CD8-positive, alpha-beta memory T cell (primary cell): ENCODE measurements around the gene MATN1. TPM values are rescaled to one million over a fixed set of nuclear protein-coding genes. Genes with fewer than 3 reads are reported as not detected.
A peak's percentile ranks its signal among the peaks of the same experiment; 100 is the strongest.

Experiments used
- CTCF ChIA-PET: fragments of 350-600 bp; sonication (Branson Sonifier 250); formaldehyde crosslinking; loops from one replicate; lab custom pipeline; 2021; ENCODE audit warnings: antibody characterized with exemption; lab: Charles Lee
- POLR2A ChIA-PET: fragments of 350-600 bp; sonication (Branson Sonifier 250); formaldehyde crosslinking; loops from one replicate; lab custom pipeline; 2021; ENCODE audit warnings: antibody characterized with exemption; lab: Charles Lee
- DNase-seq, 5 donors: peaks; one replicate each; pipeline versions ENCODE4 v3.0.0 to v3.0.0-alpha.2; 2020 to 2022; ENCODE audit warnings: mixed read lengths in 1 of 5
- H3K27ac ChIP-seq: one replicate; pipeline ENCODE4 v1.7.0; 2013; ENCODE audit warnings: low read depth, mild to moderate bottlenecking, low read length, moderate library complexity
- H3K27me3 ChIP-seq: 2 replicates; pipeline ENCODE4 v1.7.0; 2013; ENCODE audit warnings: low read length, mild to moderate bottlenecking; ENCODE audit not compliant: insufficient read depth, poor library complexity, severe bottlenecking
- H3K36me3 ChIP-seq: 2 replicates; pipeline ENCODE4 v1.7.0; 2013; ENCODE audit warnings: mild to moderate bottlenecking, low read length, moderate library complexity; ENCODE audit not compliant: insufficient read depth
- H3K4me1 ChIP-seq: 2 replicates; pipeline ENCODE4 v1.7.0; 2013; ENCODE audit warnings: mild to moderate bottlenecking, low read length, moderate library complexity; ENCODE audit not compliant: insufficient read depth
- H3K4me3 ChIP-seq: 2 replicates; pipeline ENCODE4 v1.7.0; 2013; ENCODE audit warnings: mild to moderate bottlenecking, low read length
- H3K9me3 ChIP-seq: 2 replicates; pipeline ENCODE4 v1.7.0; 2013; ENCODE audit warnings: mild to moderate bottlenecking, low read length
- H3K27ac Mint-ChIP-seq, 8 donors: one replicate each; pipeline ENCODE4 v1.8.0; 2020 to 2021; ENCODE audit warnings: mixed read lengths in 8 of 8, mild to moderate bottlenecking in 6 of 8, inconsistent platforms in 3 of 8, moderate library complexity in 3 of 8
- H3K27me3 Mint-ChIP-seq, 2 donors: one replicate each; pipeline ENCODE4 v1.8.0; 2020 to 2021; ENCODE audit warnings: mixed read lengths in 2 of 2, mild to moderate bottlenecking in 1 of 2, moderate library complexity in 1 of 2
- H3K36me3 Mint-ChIP-seq, 3 donors: one replicate each; pipeline ENCODE4 v1.8.0; 2020 to 2021; ENCODE audit warnings: mixed read lengths in 3 of 3, inconsistent platforms in 1 of 3, mild to moderate bottlenecking in 1 of 3
- H3K4me1 Mint-ChIP-seq, 3 donors: one replicate each; pipeline ENCODE4 v1.8.0; 2020 to 2021; ENCODE audit warnings: mixed read lengths in 3 of 3, inconsistent platforms in 1 of 3, mild to moderate bottlenecking in 1 of 3
- H3K4me3 Mint-ChIP-seq, 7 donors: one replicate each; pipeline ENCODE4 v1.8.0; 2020 to 2021; ENCODE audit warnings: mixed read lengths in 7 of 7, mild to moderate bottlenecking in 6 of 7, moderate library complexity in 4 of 7, inconsistent platforms in 2 of 7
- H3K9me3 Mint-ChIP-seq, 5 donors: one replicate each; pipeline ENCODE4 v1.8.0; 2020 to 2022; ENCODE audit warnings: mixed read lengths in 5 of 5, mild to moderate bottlenecking in 3 of 5, moderate library complexity in 2 of 5, inconsistent platforms in 1 of 5
- polyA plus RNA-seq: library from polyadenylated mRNA; unstranded; fragments of 300-500 nt; fragmentation: Illumina TruSeq; gene quantifications from one replicate; pipeline ENCODE4 v1.2.3, GENCODE V29; 2021
- total RNA-seq, 2 experiments: library from RNA; stranded (reverse); gene quantifications; one replicate each; pipeline ENCODE4 v1.2.3, GENCODE V29; 2021

The MATN1 gene
- total and polyA plus RNA-seq, 3 experiments from 2014 or later: 0.59 to 0.91 TPM; not detected in 1

DNA sequence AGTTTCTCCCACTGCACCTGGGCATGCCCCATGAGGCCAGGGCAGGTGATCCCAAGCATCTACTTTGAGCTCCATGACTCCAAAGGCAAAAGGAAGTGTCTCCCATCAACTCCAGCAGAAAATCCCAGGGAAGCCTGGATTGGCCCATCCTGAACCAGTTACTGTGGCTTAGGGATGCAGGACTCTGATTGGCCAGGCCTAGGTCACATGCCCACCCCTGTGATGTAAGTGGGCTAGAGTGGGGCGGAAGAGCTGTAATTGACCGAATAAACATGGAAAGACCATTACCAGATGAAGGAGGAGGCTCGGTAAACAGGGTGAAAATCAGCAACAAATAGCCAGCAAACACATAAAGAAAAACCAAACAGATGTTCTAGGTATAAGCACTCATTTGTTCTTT is 45.2 kb downstream of the MATN1 start:
- peak overlapping the region in 2 of 8 donors; percentile 55 to 56 for H3K27ac Mint-ChIP-seq
- no peaks in the 10 kb centered on the region for H3K9me3 ChIP-seq
- H3K4me1 ChIP-seq: no peaks in the 10 kb centered on the region
- no peaks in the 10 kb centered on the region for H3K27me3 ChIP-seq
- H3K36me3 Mint-ChIP-seq: no peaks in the 10 kb centered on the region
- POLR2A ChIA-PET: no interaction called here
- no peak overlapping the region for H3K4me3 Mint-ChIP-seq
- peaks cover 19 to 62% of the 10 kb centered on the region in 2 donors for H3K27me3 Mint-ChIP-seq
- no peak for DNase-seq
- peaks cover 4 to 14% (median 8%) of the 10 kb centered on the region in 5 donors for H3K9me3 Mint-ChIP-seq
- H3K4me1 Mint-ChIP-seq: no peaks in the 10 kb centered on the region
- H3K4me3 ChIP-seq: no peak overlapping the region
- no peaks in the 10 kb centered on the region for H3K36me3 ChIP-seq
- CTCF ChIA-PET: no interaction called here
- H3K27ac ChIP-seq: no peak overlapping the region

DNA sequence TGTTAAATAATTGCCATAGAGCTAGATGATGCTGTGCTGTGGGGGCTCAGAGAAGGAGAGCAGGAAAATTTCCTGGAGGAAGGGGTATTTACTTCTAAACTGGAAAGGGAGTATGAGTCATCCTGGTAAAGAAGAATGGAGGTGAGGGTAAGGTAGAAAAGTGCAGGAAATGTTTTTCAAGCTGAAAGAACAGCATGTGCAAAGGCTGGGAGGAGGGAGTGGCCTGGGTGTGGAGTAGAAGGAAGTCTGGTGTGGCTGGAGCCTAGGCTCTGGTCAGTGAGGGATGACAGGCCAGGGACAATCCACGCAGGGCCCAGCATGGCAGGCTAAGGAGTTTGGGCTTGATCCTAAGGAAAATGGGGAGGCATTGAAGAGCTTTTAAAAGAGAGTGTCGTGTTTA is 45.9 kb downstream of the MATN1 start:
- DNase-seq: no peak
- Mint-ChIP-seq H3K36me3 (no peaks in the 10 kb centered on the region), H3K9me3 (peaks cover 4 to 16% (median 10%) of the 10 kb centered on the region in 5 donors), H3K4me1 (no peaks in the 10 kb centered on the region), H3K27ac (no peak overlapping the region), H3K4me3 (no peak overlapping the region), H3K27me3 (peaks cover 18 to 60% of the 10 kb centered on the region in 2 donors)
- Histone ChIP-seq H3K4me3 (no peak overlapping the region), H3K27ac (no peak overlapping the region), H3K36me3 (no peaks in the 10 kb centered on the region), H3K27me3 (no peaks in the 10 kb centered on the region), H3K4me1 (no peaks in the 10 kb centered on the region), H3K9me3 (no peaks in the 10 kb centered on the region)
- ChIA-PET CTCF (no interaction called here), POLR2A (no interaction called here)

DNA sequence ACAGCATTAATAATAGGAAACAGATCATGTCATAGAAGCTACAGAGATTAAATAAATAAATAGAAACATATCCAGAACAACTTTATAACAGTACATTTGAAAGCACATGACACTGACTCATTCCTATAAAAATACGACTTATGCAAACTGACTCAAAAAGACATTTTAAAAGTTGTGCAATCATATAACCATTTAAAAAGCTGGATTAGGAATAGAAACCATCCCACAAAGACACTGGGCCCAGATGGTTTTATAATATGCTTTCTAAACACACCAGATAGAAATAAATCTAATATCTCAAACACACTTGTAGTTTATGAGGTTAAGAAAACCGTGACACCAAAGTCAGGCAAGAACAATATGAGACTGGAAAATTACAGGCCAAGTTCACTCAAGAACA is 47.6 kb downstream of the MATN1 start:
- no peak overlapping the region for H3K4me3 Mint-ChIP-seq
- no peaks in the 10 kb centered on the region for H3K27me3 ChIP-seq
- no peaks in the 10 kb centered on the region for H3K36me3 ChIP-seq
- ChIA-PET CTCF (no interaction called here), POLR2A (no interaction called here)
- no peaks in the 10 kb centered on the region for H3K9me3 ChIP-seq
- H3K4me1 Mint-ChIP-seq: no peaks in the 10 kb centered on the region
- H3K4me3 ChIP-seq: no peak overlapping the region
- H3K9me3 Mint-ChIP-seq: peaks cover 4 to 18% (median 12%) of the 10 kb centered on the region in 5 donors
- H3K27me3 Mint-ChIP-seq: peaks cover 14 to 53% of the 10 kb centered on the region in 2 donors
- no peaks in the 10 kb centered on the region for H3K4me1 ChIP-seq
- no peak for DNase-seq
- H3K36me3 Mint-ChIP-seq: no peaks in the 10 kb centered on the region
- H3K27ac Mint-ChIP-seq: no peak overlapping the region
- H3K27ac ChIP-seq: no peak overlapping the region

- no peaks in the 10 kb centered on the region for H3K36me3 ChIP-seq
- H3K27me3 Mint-ChIP-seq: peaks cover 14 to 57% of the 10 kb centered on the region in 2 donors
- H3K4me3 ChIP-seq: no peak overlapping the region
- H3K4me3 Mint-ChIP-seq: no peak overlapping the region
- peaks cover 4 to 18% (median 12%) of the 10 kb centered on the region in 5 donors for H3K9me3 Mint-ChIP-seq
- H3K9me3 ChIP-seq: no peaks in the 10 kb centered on the region
- H3K27me3 ChIP-seq: no peaks in the 10 kb centered on the region
- no peaks in the 10 kb centered on the region for H3K36me3 Mint-ChIP-seq
- H3K4me1 Mint-ChIP-seq: no peaks in the 10 kb centered on the region
- H3K4me1 ChIP-seq: no peaks in the 10 kb centered on the region
- ChIA-PET POLR2A (no interaction called here), CTCF (no interaction called here)
- DNase-seq: no peak
- H3K27ac Mint-ChIP-seq: no peak overlapping the region
- H3K27ac ChIP-seq: no peak overlapping the region
Observed at GRCh38 chr1:30675289-30675688, 48.1 kb downstream of the MATN1 start.

GRCh38 chr1:30673395-30673794 is 50.0 kb downstream of the MATN1 start:
- Histone ChIP-seq H3K4me1 (no peaks in the 10 kb centered on the region), H3K27ac (no peak overlapping the region), H3K36me3 (no peaks in the 10 kb centered on the region), H3K27me3 (no peaks in the 10 kb centered on the region), H3K4me3 (no peak overlapping the region), H3K9me3 (no peaks in the 10 kb centered on the region)
- Mint-ChIP-seq H3K27ac (no peak overlapping the region), H3K36me3 (no peaks in the 10 kb centered on the region), H3K4me1 (no peaks in the 10 kb centered on the region), H3K27me3 (peaks cover 14 to 67% of the 10 kb centered on the region in 2 donors), H3K4me3 (no peak overlapping the region), H3K9me3 (peaks cover 4 to 18% (median 12%) of the 10 kb centered on the region in 5 donors)
- DNase-seq: no peak
- ChIA-PET CTCF (no interaction called here), POLR2A (no interaction called here)

GRCh38 chr1:30672661-30673060 is 50.7 kb downstream of the MATN1 start:
- H3K4me3 ChIP-seq: no peak overlapping the region
- POLR2A ChIA-PET: no interaction called here
- H3K27me3 ChIP-seq: no peaks in the 10 kb centered on the region
- Mint-ChIP-seq H3K27ac (no peak overlapping the region), H3K9me3 (peaks cover 4 to 18% (median 12%) of the 10 kb centered on the region in 5 donors), H3K36me3 (no peaks in the 10 kb centered on the region), H3K4me3 (no peak overlapping the region), H3K4me1 (no peaks in the 10 kb centered on the region), H3K27me3 (peaks cover 12 to 61% of the 10 kb centered on the region in 2 donors)
- DNase-seq: no peak
- H3K9me3 ChIP-seq: no peaks in the 10 kb centered on the region
- no peaks in the 10 kb centered on the region for H3K4me1 ChIP-seq
- CTCF ChIA-PET: no interaction called here
- no peak overlapping the region for H3K27ac ChIP-seq
- H3K36me3 ChIP-seq: no peaks in the 10 kb centered on the region

- H3K4me3 Mint-ChIP-seq: no peak overlapping the region
- Histone ChIP-seq H3K4me3 (no peak overlapping the region), H3K27ac (no peak overlapping the region), H3K27me3 (no peaks in the 10 kb centered on the region), H3K9me3 (no peaks in the 10 kb centered on the region), H3K4me1 (no peaks in the 10 kb centered on the region), H3K36me3 (no peaks in the 10 kb centered on the region)
- H3K4me1 Mint-ChIP-seq: no peaks in the 10 kb centered on the region
- ChIA-PET CTCF (no interaction called here), POLR2A (no interaction called here)
- peaks cover 4 to 14% (median 8%) of the 10 kb centered on the region in 5 donors for H3K9me3 Mint-ChIP-seq
- H3K36me3 Mint-ChIP-seq: no peaks in the 10 kb centered on the region
- peak overlapping the region in 1 of 8 donors; percentile 16 for H3K27ac Mint-ChIP-seq
- H3K27me3 Mint-ChIP-seq: peaks cover 7 to 46% of the 10 kb centered on the region in 2 donors
- no peak for DNase-seq
Observed at GRCh38 chr1:30670240-30671060, 52.9 kb downstream of the MATN1 start.

- ChIA-PET POLR2A (no interaction called here), CTCF (no interaction called here)
- no peaks in the 10 kb centered on the region for H3K4me1 Mint-ChIP-seq
- Histone ChIP-seq H3K27ac (no peak overlapping the region), H3K4me3 (no peak overlapping the region), H3K9me3 (no peaks in the 10 kb centered on the region), H3K36me3 (no peaks in the 10 kb centered on the region), H3K4me1 (no peaks in the 10 kb centered on the region), H3K27me3 (no peaks in the 10 kb centered on the region)
- H3K4me3 Mint-ChIP-seq: peak overlapping the region in 1 of 7 donors; percentile 41
- no peak overlapping the region for H3K27ac Mint-ChIP-seq
- DNase-seq: no peak
- H3K27me3 Mint-ChIP-seq: peaks cover 8 to 37% of the 10 kb centered on the region in 2 donors
- H3K9me3 Mint-ChIP-seq: peaks cover 2 to 9% (median 6%) of the 10 kb centered on the region in 5 donors
- no peaks in the 10 kb centered on the region for H3K36me3 Mint-ChIP-seq
Observed at GRCh38 chr1:30668546-30669327, 54.6 kb downstream of the MATN1 start.
